Skin epidermis (tissue), 12 donors: ENCODE results near the gene TBX2.
A peak's percentile ranks its signal among the peaks of the same experiment; 100 is the strongest.
"Not testable (repeated sequence)": the region's sequence is repeated elsewhere in the genome, so short reads cannot be mapped to it uniquely, and the experiment has no call there.

Experiments
- H3K27ac ChIP-seq, 21 experiments: fragments of 200-600 bp; sonication (generic) in 11 of 21; one replicate each; pipeline ENCODE4 v1.5.0; 2020; ENCODE audit warnings: mild to moderate bottlenecking in 3 of 21, inconsistent platforms in 2 of 21, moderate library complexity in 2 of 21
- H3K4me3 ChIP-seq, 7 experiments: fragments of 200-600 bp; sonication (generic) in 2 of 7; one replicate each; pipeline ENCODE4 v1.5.0; 2020; ENCODE audit warnings: inconsistent platforms in 2 of 7, mild to moderate bottlenecking in 2 of 7, moderate library complexity in 1 of 7

Gene TBX2

GRCh38 chr17:61443475-61443882, 43.8 kb downstream of the TBX2 start:
- Histone ChIP-seq H3K27ac (no peak overlapping the region), H3K4me3 (no peak overlapping the region)

- no peak overlapping the region for H3K4me3 ChIP-seq
- no peak overlapping the region for H3K27ac ChIP-seq
Measured at GRCh38 chr17:61444075-61444474, 44.4 kb downstream of the TBX2 start.

- Histone ChIP-seq H3K27ac (no peak overlapping the region), H3K4me3 (no peak overlapping the region)
Measured at GRCh38 chr17:61444831-61445230, 45.2 kb downstream of the TBX2 start.

- no peak overlapping the region for H3K4me3 ChIP-seq
Measured at GRCh38 chr17:61447358-61447757, 47.7 kb downstream of the TBX2 start.

GRCh38 chr17:61448042-61448441, 48.4 kb downstream of the TBX2 start:
- no peak overlapping the region for H3K27ac ChIP-seq
- H3K4me3 ChIP-seq = no peak overlapping the region

More at GRCh38 chr17:61447358-61447757, 47.7 kb downstream of the TBX2 start:
- H3K27ac ChIP-seq = no peak overlapping the region

GRCh38 chr17:61449140-61449539, 49.5 kb downstream of the TBX2 start:
- not testable (repeated sequence) for H3K4me3 ChIP-seq, H3K27ac ChIP-seq

GRCh38 chr17:61449707-61450640, 50.3 kb downstream of the TBX2 start:
- no peak overlapping the region for H3K27ac ChIP-seq

GRCh38 chr17:61450641-61451537, 51.2 kb downstream of the TBX2 start:
- Histone ChIP-seq H3K27ac (no peak overlapping the region), H3K4me3 (no peak overlapping the region)

More at GRCh38 chr17:61449707-61450640, 50.3 kb downstream of the TBX2 start:
- no peak overlapping the region for H3K4me3 ChIP-seq

- H3K4me3 ChIP-seq = peak overlapping the region in 5 of 7 experiments; percentile 3 to 18 (median 11)
- H3K27ac ChIP-seq = no peak overlapping the region
Measured at GRCh38 chr17:61451538-61452300, 52.1 kb downstream of the TBX2 start.

- Histone ChIP-seq H3K4me3 (peak within 1 kb of the TSS in 5 of 7 experiments; percentile 3 to 18 (median 11)), H3K27ac (no peak within 1 kb of the TSS)
Measured at GRCh38 chr17:61452301-61453290, 53.0 kb downstream of the TBX2 start, which contains the start of gene TBX4. Gene TBX4, plus strand, starts transcription at chr17:61452422. Its CDS starts 4,069 bp downstream, at chr17:61456491.

GRCh38 chr17:61453566-61454380, 54.1 kb downstream of the TBX2 start:
- no peak overlapping the region for H3K27ac ChIP-seq
- H3K4me3 ChIP-seq = no peak overlapping the region

- Histone ChIP-seq H3K27ac (no peak overlapping the region), H3K4me3 (no peak overlapping the region)
Measured at GRCh38 chr17:61454381-61455323, 55.0 kb downstream of the TBX2 start.

GRCh38 chr17:61455324-61456060, 55.8 kb downstream of the TBX2 start:
- Histone ChIP-seq H3K27ac (no peak overlapping the region), H3K4me3 (no peak overlapping the region)

GRCh38 chr17:61456061-61456681, 56.5 kb downstream of the TBX2 start:
- no peak overlapping the region for H3K4me3 ChIP-seq
- H3K27ac ChIP-seq = no peak overlapping the region

- Histone ChIP-seq H3K27ac (no peak overlapping the region), H3K4me3 (peak overlapping the region in 1 of 7 experiments; percentile 23)
Measured at GRCh38 chr17:61456688-61457225, 57.1 kb downstream of the TBX2 start.
